CD14-positive monocyte (primary cell): ENCODE results near the gene HOXD10. TPM values are rescaled to one million over a fixed set of nuclear protein-coding genes. Genes with fewer than 3 reads are reported as not detected.
A peak's percentile ranks its signal among the peaks of the same experiment; 100 is the strongest.

ENCODE experiments used
- DNase-seq, 3 donors: peaks; one replicate each; pipeline ENCODE4 v3.0.0-alpha.2; 2011 to 2022
- H2AFZ ChIP-seq: 2 replicates; pipeline ENCODE4 v1.6.0; 2012; ENCODE audit warnings: mild to moderate bottlenecking, low read depth, low read length, inconsistent platforms; ENCODE audit not compliant: insufficient read depth, poor library complexity, severe bottlenecking
- H3K27ac ChIP-seq, 2 donors: 1 replicate in 1 of 2; 2 replicates in 1 of 2; pipeline ENCODE4 v1.5.1; 2012 to 2013; ENCODE audit warnings: low read length in 2 of 2, control low read depth in 1 of 2, inconsistent platforms in 1 of 2, low read depth in 1 of 2, mild to moderate bottlenecking in 1 of 2
- H3K27me3 ChIP-seq, 2 donors: one replicate each; pipeline versions ENCODE4 v1.6.0 to v1.6.1; 2011 to 2013; ENCODE audit warnings: low read length in 2 of 2; ENCODE audit not compliant: control insufficient read depth in 2 of 2, insufficient read depth in 2 of 2
- H3K36me3 ChIP-seq, 2 donors: replicated peaks in 1 of 2; 1 replicate in 1 of 2; 2 replicates in 1 of 2; pipeline versions ENCODE4 v1.5.1 to v1.6.1; 2012 to 2013; ENCODE audit warnings: low read length in 2 of 2, control low read depth in 1 of 2, inconsistent platforms in 1 of 2, mild to moderate bottlenecking in 1 of 2; ENCODE audit not compliant: insufficient read depth in 2 of 2, control insufficient read depth in 1 of 2
- H3K4me1 ChIP-seq, 2 donors: 1 replicate in 1 of 2; 2 replicates in 1 of 2; pipeline versions ENCODE4 v1.5.1 to v1.6.1; 2012 to 2013; ENCODE audit warnings: low read length in 2 of 2, control low read depth in 1 of 2, inconsistent platforms in 1 of 2, mild to moderate bottlenecking in 1 of 2, moderate library complexity in 1 of 2; ENCODE audit not compliant: insufficient read depth in 2 of 2, control insufficient read depth in 1 of 2
- H3K4me2 ChIP-seq: replicated peaks from 2 replicates; pipeline ENCODE3; 2012; ENCODE audit warnings: low read length, moderate library complexity, mild to moderate bottlenecking; ENCODE audit not compliant: poor library complexity, severe bottlenecking; ENCODE audit errors: extremely low read depth
- H3K4me3 ChIP-seq, 3 experiments: fragments of 200-600 bp in 1 of 3; sonication (generic) in 1 of 3; replicated peaks in 1 of 3; 1 replicate in 2 of 3; 2 replicates in 1 of 3; pipeline ENCODE4 v1.5.1; 2011 to 2013; ENCODE audit warnings: low read length in 3 of 3, mild to moderate bottlenecking in 3 of 3, control low read depth in 2 of 3, low read depth in 2 of 3, inconsistent platforms in 1 of 3, moderate library complexity in 1 of 3
- H3K79me2 ChIP-seq: 2 replicates; pipeline ENCODE4 v1.6.0; 2012; ENCODE audit warnings: mild to moderate bottlenecking, control low read depth, inconsistent platforms, low read length, moderate library complexity; ENCODE audit not compliant: insufficient read depth
- H3K9ac ChIP-seq: 2 replicates; pipeline ENCODE4 v1.6.0; 2017; ENCODE audit warnings: low read length, mild to moderate bottlenecking; ENCODE audit not compliant: insufficient read depth, poor library complexity, severe bottlenecking
- H3K9me3 ChIP-seq, 2 donors: replicated peaks in 1 of 2; 1 replicate in 1 of 2; 2 replicates in 1 of 2; pipeline versions ENCODE4 v1.5.1 to v1.6.1; 2012 to 2013; ENCODE audit warnings: low read length in 2 of 2, control low read depth in 1 of 2; ENCODE audit not compliant: control insufficient read depth in 1 of 2, insufficient read depth in 1 of 2
- H4K20me1 ChIP-seq: 2 replicates; pipeline ENCODE4 v1.6.0; 2012; ENCODE audit warnings: mild to moderate bottlenecking, low read length, control low read depth, moderate library complexity; ENCODE audit not compliant: insufficient read depth
- H3K27ac Mint-ChIP-seq, 7 donors: one replicate each; pipeline ENCODE4 v1.8.0; 2020; ENCODE audit warnings: mild to moderate bottlenecking in 7 of 7, mixed read lengths in 7 of 7, moderate library complexity in 6 of 7, inconsistent platforms in 2 of 7
- H3K27me3 Mint-ChIP-seq, 3 donors: one replicate each; pipeline ENCODE4 v1.8.0; 2021 to 2022; ENCODE audit warnings: low read depth in 3 of 3, mild to moderate bottlenecking in 3 of 3, mixed read lengths in 3 of 3, moderate library complexity in 3 of 3, inconsistent platforms in 1 of 3
- H3K36me3 Mint-ChIP-seq, 2 donors: one replicate each; pipeline ENCODE4 v1.8.0; 2020; ENCODE audit warnings: mixed read lengths in 2 of 2, inconsistent platforms in 1 of 2, mild to moderate bottlenecking in 1 of 2
- H3K4me1 Mint-ChIP-seq: one replicate; pipeline ENCODE4 v1.8.0; 2020; ENCODE audit warnings: mild to moderate bottlenecking, mixed read lengths
- H3K4me3 Mint-ChIP-seq, 2 donors: one replicate each; pipeline ENCODE4 v1.8.0; 2020; ENCODE audit warnings: mild to moderate bottlenecking in 2 of 2, mixed read lengths in 2 of 2, moderate library complexity in 1 of 2
- H3K9me3 Mint-ChIP-seq, 7 donors: one replicate each; pipeline ENCODE4 v1.8.0; 2020 to 2022; ENCODE audit warnings: mixed read lengths in 7 of 7, mild to moderate bottlenecking in 6 of 7, moderate library complexity in 6 of 7, inconsistent platforms in 2 of 7
- WGBS: methylation state at CpG from one replicate; pipeline ENCODE4 v1.1.5; 2013; ENCODE audit warnings: missing lambda C conversion rate; ENCODE audit not compliant: insufficient coverage; 5-methylcytosine and 5-hydroxymethylcytosine counted together
- intact Hi-C, 2 donors: fragments of 100-400 bp; cut with micrococcal nuclease; formaldehyde crosslinking; loops; one replicate each; pipeline versions ENCODE4 v1.15.0 to v1.15.1; 2023
- polyA plus RNA-seq, 3 donors: library from polyadenylated mRNA; depleted of rRNA in 1 of 3; unstranded in 2 of 3; stranded (reverse) in 1 of 3; fragments of 300-500 nt in 2 of 3; fragments of >200 nt in 1 of 3; fragmentation: Illumina TruSeq in 2 of 3; gene quantifications; 1 replicate in 2 of 3; 2 replicates in 1 of 3; pipeline ENCODE4 v1.2.3, GENCODE V29; 2012 to 2021
- TF ChIP-seq, protein P1 (sequence below): fragments of 200-600 bp; IDR thresholded peaks from one replicate; pipeline ENCODE4 v1.8.0; 2022; ENCODE audit warnings: antibody characterized with exemption, mild to moderate bottlenecking

Gene HOXD10
- polyA plus RNA-seq, 3 donors, result not detected

DNA sequence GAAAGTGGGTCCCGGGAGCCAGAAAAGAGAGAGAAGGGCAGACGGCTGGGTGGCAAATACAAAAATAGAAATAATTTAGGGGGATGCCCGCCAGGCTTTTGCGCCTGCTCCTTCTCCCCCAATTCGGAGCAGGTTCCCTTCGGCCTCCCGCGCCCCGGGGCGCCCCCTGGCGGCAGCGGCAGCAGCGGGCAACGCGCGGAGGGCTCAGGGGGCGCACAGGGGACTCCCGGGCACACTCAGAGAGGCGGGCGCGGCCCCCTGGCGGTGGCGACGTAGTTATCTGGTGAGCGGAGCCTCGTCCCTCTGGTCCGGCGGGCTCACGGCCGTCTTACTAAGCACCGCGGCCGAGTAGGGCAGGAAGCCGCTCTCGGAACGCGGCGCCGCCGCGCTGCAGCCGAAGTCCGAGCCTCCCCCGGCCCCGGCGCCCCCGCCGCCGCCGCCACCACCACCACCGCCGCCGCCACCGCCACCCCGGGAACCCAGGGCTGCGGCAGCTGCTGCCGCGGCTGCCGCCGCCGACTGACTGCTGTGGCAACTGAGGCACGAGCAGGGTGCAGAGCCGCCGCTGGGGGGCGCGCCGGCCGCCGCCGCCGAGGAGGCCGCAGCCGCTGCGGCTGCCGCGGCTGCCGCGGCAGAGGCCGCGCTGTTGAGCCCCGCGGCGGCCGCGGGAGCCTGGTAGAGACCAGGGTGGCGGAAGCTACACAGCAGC lies 36.6 kb upstream of the HOXD10 start:
- intact Hi-C loops, result loop anchor here in 1 of 2 donors (5.0 kb wide), 2 partner anchors 32 to 42 kb away; partner anchors contain the start of gene HOXD9
- peaks cover 8 to 15% of the 10 kb centered on the region in 2 donors for H3K36me3 Mint-ChIP-seq
- Histone ChIP-seq H3K79me2 (no peaks in the 10 kb centered on the region), H2AFZ (no peak overlapping the region), H3K36me3 (no peaks in the 10 kb centered on the region), H4K20me1 (no peaks in the 10 kb centered on the region), H3K9ac (no peak overlapping the region), H3K4me2 (peak overlapping the region; percentile 44), H3K4me1 (peaks cover 0 to 20% of the 10 kb centered on the region in 2 donors), H3K27ac (no peak overlapping the region), H3K4me3 (no peak overlapping the region), H3K9me3 (peaks cover 8 to 76% of the 10 kb centered on the region in 2 donors), H3K27me3 (peaks cover 91 to 96% of the 10 kb centered on the region in 2 donors)
- 2% methylated on average over 74 of the region's 86 CpGs for WGBS
- peak in 1 of 3 donors; percentile 44 for DNase-seq
- H3K4me3 Mint-ChIP-seq, result peak overlapping the region in 1 of 2 donors; percentile 92
- peaks cover 85 to 95% (median 91%) of the 10 kb centered on the region in 3 donors for H3K27me3 Mint-ChIP-seq
- no peak overlapping the region for H3K27ac Mint-ChIP-seq
- peaks cover 26% of the 10 kb centered on the region for H3K4me1 Mint-ChIP-seq
- TF ChIP-seq, protein P1, sequence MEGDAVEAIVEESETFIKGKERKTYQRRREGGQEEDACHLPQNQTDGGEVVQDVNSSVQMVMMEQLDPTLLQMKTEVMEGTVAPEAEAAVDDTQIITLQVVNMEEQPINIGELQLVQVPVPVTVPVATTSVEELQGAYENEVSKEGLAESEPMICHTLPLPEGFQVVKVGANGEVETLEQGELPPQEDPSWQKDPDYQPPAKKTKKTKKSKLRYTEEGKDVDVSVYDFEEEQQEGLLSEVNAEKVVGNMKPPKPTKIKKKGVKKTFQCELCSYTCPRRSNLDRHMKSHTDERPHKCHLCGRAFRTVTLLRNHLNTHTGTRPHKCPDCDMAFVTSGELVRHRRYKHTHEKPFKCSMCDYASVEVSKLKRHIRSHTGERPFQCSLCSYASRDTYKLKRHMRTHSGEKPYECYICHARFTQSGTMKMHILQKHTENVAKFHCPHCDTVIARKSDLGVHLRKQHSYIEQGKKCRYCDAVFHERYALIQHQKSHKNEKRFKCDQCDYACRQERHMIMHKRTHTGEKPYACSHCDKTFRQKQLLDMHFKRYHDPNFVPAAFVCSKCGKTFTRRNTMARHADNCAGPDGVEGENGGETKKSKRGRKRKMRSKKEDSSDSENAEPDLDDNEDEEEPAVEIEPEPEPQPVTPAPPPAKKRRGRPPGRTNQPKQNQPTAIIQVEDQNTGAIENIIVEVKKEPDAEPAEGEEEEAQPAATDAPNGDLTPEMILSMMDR, result peak; percentile 74
- peaks cover 10 to 51% (median 34%) of the 10 kb centered on the region in 7 donors for H3K9me3 Mint-ChIP-seq

DNA sequence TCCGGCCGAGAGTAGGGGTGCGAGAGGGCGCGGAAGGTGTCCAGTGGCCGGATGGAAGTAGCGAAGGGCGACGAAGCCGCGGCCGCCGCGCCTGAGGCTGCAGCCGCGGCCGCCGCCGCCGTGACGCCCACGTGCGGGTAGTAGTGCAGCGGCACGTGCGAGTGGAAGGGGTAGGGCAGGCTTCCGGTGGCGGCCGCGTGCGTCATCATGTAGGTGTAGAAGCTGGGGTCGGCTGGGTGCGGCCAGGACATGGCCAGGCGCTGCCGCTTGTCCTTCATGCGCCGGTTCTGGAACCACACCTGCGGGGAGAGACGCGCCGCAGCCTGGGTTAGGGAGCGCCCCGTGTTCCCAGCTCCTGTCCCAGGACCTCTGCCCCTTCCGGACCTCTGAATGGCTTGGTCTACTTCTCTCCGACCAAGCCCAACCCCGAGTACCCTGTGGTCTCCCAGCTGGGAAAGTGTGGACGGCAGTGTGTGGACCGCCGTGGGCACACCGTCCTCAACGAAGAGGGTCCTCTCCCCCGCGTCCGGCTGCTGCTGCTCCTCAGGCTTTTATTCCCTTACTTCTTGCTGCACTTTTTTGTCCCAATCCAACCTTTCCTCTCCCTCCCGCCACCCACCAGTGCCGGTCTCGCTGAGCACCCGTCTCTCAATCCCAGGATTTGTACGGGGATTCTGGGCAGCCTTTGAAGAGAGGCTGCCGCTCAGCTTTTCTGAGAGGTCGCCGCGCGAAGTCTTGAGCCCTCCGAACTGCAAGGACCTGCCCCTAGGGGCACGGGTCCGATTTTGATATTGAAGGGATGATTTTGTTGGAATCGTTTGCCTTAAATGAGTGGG lies 35.8 kb upstream of the HOXD10 start:
- DNase-seq, result peak in 1 of 3 donors; percentile 33
- Histone ChIP-seq H3K79me2 (no peaks in the 10 kb centered on the region), H3K36me3 (no peaks in the 10 kb centered on the region), H2AFZ (no peak overlapping the region), H3K27me3 (peaks cover 91 to 96% of the 10 kb centered on the region in 2 donors), H4K20me1 (no peaks in the 10 kb centered on the region), H3K4me2 (peak overlapping the region; percentile 44), H3K9ac (no peak overlapping the region), H3K4me1 (peaks cover 0 to 20% of the 10 kb centered on the region in 2 donors), H3K9me3 (peaks cover 8 to 78% of the 10 kb centered on the region in 2 donors), H3K4me3 (no peak overlapping the region), H3K27ac (no peak overlapping the region)
- H3K27me3 Mint-ChIP-seq, result peaks cover 85 to 95% (median 91%) of the 10 kb centered on the region in 3 donors
- TF ChIP-seq, protein P1, result no peak
- intact Hi-C loops, result loop anchor here in 1 of 2 donors (5.0 kb wide), 1 partner anchor 42 kb away; the partner anchor contains the start of gene HOXD9
- 6% methylated on average over 48 of the region's 68 CpGs for WGBS
- H3K9me3 Mint-ChIP-seq, result peaks cover 10 to 51% (median 36%) of the 10 kb centered on the region in 7 donors
- H3K27ac Mint-ChIP-seq, result no peak overlapping the region
- H3K4me3 Mint-ChIP-seq, result peak overlapping the region; percentile 24 to 85
- H3K4me1 Mint-ChIP-seq, result peaks cover 29% of the 10 kb centered on the region
- H3K36me3 Mint-ChIP-seq, result peaks cover 8 to 15% of the 10 kb centered on the region in 2 donors
